ENCODE data around the gene SLC19A1.

Gene SLC19A1

DNA sequence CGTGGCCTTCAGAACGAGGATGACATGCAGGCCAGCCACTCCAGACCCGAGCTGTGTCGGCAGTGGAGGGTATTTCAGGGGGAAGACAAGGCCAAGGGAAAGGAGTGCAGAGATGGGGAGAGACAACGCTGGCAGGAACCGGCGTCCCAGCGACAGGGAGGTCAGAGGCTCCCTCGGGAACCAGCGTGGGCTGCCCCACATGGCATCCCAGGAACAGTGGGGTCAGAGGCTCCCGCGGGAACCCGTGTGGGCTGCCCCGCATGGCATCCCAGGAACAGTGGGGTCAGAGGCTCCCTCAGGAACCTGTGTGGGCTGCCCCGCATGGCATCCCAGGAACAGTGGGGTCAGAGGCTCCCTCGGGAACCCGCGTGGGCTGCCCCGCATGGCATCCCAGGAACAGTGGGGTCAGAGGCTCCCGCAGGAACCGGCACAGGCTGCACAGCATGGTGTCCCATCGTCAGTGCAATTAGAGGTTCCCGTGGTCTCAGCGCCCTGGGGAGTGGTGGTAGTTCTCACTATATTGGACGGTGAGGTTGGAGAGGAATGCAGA is 43.0 kb downstream of the SLC19A1 start:
- TF ChIP-seq EP300 (IDR thresholded peaks at IDR 0.05; ENCODE audit: borderline replicate concordance), result no peak
- TF ChIP-seq TAF1 (IDR thresholded peaks at IDR 0.05; ENCODE audit: low read depth), result no peak
- TF ChIP-seq FOXM1 (IDR thresholded peaks at IDR 0.05; ENCODE audit: borderline replicate concordance, low read depth), result no peak
- no peak for TF ChIP-seq TEAD4 (IDR thresholded peaks at IDR 0.05)
- TF ChIP-seq EGR1 (IDR thresholded peaks at IDR 0.05), result no peak
- no peak for TF ChIP-seq TCF12 (IDR thresholded peaks at IDR 0.05; ENCODE audit: low read depth)
- TF ChIP-seq NFIC (IDR thresholded peaks at IDR 0.05), result no peak
- TF ChIP-seq CREB1 (IDR thresholded peaks at IDR 0.05; ENCODE audit: low read depth), result no peak
- TF ChIP-seq, protein P1, sequence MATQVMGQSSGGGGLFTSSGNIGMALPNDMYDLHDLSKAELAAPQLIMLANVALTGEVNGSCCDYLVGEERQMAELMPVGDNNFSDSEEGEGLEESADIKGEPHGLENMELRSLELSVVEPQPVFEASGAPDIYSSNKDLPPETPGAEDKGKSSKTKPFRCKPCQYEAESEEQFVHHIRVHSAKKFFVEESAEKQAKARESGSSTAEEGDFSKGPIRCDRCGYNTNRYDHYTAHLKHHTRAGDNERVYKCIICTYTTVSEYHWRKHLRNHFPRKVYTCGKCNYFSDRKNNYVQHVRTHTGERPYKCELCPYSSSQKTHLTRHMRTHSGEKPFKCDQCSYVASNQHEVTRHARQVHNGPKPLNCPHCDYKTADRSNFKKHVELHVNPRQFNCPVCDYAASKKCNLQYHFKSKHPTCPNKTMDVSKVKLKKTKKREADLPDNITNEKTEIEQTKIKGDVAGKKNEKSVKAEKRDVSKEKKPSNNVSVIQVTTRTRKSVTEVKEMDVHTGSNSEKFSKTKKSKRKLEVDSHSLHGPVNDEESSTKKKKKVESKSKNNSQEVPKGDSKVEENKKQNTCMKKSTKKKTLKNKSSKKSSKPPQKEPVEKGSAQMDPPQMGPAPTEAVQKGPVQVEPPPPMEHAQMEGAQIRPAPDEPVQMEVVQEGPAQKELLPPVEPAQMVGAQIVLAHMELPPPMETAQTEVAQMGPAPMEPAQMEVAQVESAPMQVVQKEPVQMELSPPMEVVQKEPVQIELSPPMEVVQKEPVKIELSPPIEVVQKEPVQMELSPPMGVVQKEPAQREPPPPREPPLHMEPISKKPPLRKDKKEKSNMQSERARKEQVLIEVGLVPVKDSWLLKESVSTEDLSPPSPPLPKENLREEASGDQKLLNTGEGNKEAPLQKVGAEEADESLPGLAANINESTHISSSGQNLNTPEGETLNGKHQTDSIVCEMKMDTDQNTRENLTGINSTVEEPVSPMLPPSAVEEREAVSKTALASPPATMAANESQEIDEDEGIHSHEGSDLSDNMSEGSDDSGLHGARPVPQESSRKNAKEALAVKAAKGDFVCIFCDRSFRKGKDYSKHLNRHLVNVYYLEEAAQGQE (IDR thresholded peaks at IDR 0.05; ENCODE audit: low read depth), result no peak
- TF ChIP-seq ZBTB7A (IDR thresholded peaks at IDR 0.05; ENCODE audit: low read depth), result no peak
- TF ChIP-seq YY1 (IDR thresholded peaks at IDR 0.05; ENCODE audit: low read depth), result no peak
- no peak for TF ChIP-seq CEBPB (IDR thresholded peaks at IDR 0.05)
- TF ChIP-seq RAD21 (IDR thresholded peaks at IDR 0.05; ENCODE audit: low read depth), result no peak
- TF ChIP-seq, protein P2, sequence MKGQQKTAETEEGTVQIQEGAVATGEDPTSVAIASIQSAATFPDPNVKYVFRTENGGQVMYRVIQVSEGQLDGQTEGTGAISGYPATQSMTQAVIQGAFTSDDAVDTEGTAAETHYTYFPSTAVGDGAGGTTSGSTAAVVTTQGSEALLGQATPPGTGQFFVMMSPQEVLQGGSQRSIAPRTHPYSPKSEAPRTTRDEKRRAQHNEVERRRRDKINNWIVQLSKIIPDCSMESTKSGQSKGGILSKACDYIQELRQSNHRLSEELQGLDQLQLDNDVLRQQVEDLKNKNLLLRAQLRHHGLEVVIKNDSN (IDR thresholded peaks at IDR 0.05), result no peak
- TF ChIP-seq, protein P3, sequence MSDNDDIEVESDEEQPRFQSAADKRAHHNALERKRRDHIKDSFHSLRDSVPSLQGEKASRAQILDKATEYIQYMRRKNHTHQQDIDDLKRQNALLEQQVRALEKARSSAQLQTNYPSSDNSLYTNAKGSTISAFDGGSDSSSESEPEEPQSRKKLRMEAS (IDR thresholded peaks at IDR 0.05), result no peak

DNA sequence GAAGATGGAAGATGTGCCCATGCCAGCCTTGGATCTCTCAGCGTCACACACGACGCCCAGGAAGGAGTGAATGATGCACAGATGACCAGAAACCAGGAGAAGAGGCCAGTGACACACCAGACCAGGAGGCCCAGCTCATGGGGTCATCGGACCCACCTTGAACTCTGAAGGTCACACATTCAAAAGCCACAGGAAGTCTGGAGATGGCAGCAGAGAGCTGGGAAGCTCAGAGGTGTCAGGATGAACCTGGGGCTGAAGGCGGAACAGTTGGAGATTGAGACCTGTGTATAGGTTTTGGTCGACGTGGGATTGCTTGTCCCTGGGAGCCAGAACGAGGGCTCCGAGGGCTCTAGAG is 43.6 kb downstream of the SLC19A1 start:
- TF ChIP-seq, protein P1 (IDR thresholded peaks at IDR 0.05; ENCODE audit: low read depth), result no peak
- TF ChIP-seq EP300 (IDR thresholded peaks at IDR 0.05; ENCODE audit: borderline replicate concordance) (no peak), RAD21 (IDR thresholded peaks at IDR 0.05; ENCODE audit: low read depth) (no peak), CREB1 (IDR thresholded peaks at IDR 0.05; ENCODE audit: low read depth) (no peak), NFIC (IDR thresholded peaks at IDR 0.05) (no peak), FOXM1 (IDR thresholded peaks at IDR 0.05; ENCODE audit: borderline replicate concordance, low read depth) (no peak)
- TF ChIP-seq, protein P3 (IDR thresholded peaks at IDR 0.05), result no peak

DNA sequence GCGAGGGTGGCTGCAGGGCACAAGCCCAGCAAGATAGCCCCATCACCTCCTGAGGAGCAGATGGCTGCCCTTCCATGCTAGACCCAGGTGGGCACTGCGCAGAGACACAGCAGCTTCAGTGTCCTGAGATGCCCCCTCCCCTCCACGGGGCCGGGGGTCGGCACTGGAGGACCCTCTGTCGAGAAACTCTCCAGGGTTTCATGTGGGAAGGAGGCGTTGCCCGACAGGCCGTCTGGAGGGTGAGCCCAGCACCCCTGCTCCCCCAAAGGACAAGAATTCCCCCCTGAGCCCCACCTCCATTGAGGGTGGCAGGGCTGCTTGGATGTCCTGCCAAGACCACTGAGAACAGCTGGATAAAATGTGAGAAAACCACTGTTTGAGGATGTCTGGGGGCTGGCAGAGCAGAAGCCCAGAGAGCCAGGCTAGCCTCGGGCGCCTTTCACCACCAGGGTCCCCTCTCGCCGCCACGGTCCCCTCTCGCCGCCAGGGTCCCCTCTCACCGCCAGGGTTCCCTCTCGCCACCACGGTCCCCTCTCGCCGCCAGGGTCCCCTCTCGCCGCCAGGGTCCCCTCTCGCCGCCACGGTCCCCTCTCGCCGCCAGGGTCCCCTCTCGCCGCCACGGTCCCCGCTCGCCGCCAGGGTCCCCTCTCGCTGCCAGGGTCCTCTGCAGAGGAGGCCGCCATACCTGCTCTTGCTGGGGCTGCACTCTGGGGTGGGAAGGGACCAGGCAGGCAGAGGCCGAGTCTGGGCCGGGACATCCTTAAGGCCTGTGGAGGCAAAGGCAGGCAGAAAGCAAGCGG is 44.2 kb downstream of the SLC19A1 start:
- no peak for TF ChIP-seq CEBPB (IDR thresholded peaks at IDR 0.05)
- TF ChIP-seq ZBTB7A (IDR thresholded peaks at IDR 0.05; ENCODE audit: low read depth), result no peak
- TF ChIP-seq TCF12 (IDR thresholded peaks at IDR 0.05; ENCODE audit: low read depth), result no peak
- TF ChIP-seq, protein P3 (IDR thresholded peaks at IDR 0.05), result no peak
- no peak for TF ChIP-seq FOXM1 (IDR thresholded peaks at IDR 0.05; ENCODE audit: borderline replicate concordance, low read depth)
- TF ChIP-seq RAD21 (IDR thresholded peaks at IDR 0.05; ENCODE audit: low read depth), result no peak
- no peak for TF ChIP-seq TAF1 (IDR thresholded peaks at IDR 0.05; ENCODE audit: low read depth)
- TF ChIP-seq TEAD4 (IDR thresholded peaks at IDR 0.05), result no peak
- no peak for TF ChIP-seq YY1 (IDR thresholded peaks at IDR 0.05; ENCODE audit: low read depth)
- TF ChIP-seq, protein P2 (IDR thresholded peaks at IDR 0.05), result no peak
- no peak for TF ChIP-seq EP300 (IDR thresholded peaks at IDR 0.05; ENCODE audit: borderline replicate concordance)

DNA sequence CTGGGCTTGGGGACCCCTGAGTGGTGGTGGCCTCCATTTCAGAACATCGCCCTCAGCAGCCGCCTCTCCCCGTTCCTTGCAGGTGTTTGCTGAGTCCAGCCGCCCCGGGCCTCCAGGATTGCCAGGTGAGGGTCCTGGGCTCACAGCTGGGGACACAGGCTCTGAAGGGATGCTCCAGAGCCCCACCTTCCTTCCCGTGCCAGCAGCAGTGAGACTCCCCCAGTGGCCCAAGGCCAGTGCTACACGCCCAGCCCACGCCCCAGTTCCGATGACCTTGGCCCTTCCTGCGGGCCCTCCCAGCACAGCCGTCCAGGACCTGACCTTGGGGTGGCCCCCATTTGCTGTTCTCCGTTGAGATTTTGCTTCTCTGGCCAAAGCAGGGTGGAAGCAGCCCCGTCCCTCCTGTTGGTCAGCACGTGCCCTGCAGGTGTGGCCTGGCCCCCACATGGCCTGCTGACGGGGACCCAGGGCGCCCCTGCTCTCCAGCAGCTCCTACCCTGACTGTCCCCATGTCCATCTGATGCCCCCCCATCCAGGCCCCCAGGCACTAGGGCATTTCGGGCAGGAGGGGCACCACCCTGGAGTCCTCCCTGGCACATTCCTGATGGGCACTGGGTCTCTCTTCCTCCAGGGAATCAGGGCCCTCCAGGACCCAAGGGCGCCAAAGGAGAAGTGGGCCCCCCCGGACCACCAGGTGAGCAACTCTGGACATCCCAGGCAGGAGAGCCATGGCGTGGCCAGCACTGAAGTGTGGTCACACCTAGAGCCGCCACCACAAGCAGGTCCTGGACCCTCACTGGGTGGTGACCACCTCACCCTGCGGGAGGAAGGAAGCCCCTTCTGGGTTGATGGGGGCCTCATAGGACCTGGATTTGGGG is 45.0 kb downstream of the SLC19A1 start:
- TF ChIP-seq TAF1 (IDR thresholded peaks at IDR 0.05; ENCODE audit: low read depth) (no peak), NFIC (IDR thresholded peaks at IDR 0.05) (no peak), CEBPB (IDR thresholded peaks at IDR 0.05) (no peak), RAD21 (IDR thresholded peaks at IDR 0.05; ENCODE audit: low read depth) (no peak), EP300 (IDR thresholded peaks at IDR 0.05; ENCODE audit: borderline replicate concordance) (no peak), TEAD4 (IDR thresholded peaks at IDR 0.05) (no peak), CREB1 (IDR thresholded peaks at IDR 0.05; ENCODE audit: low read depth) (no peak), ZBTB7A (IDR thresholded peaks at IDR 0.05; ENCODE audit: low read depth) (no peak), EGR1 (IDR thresholded peaks at IDR 0.05) (no peak), YY1 (IDR thresholded peaks at IDR 0.05; ENCODE audit: low read depth) (no peak), TCF12 (IDR thresholded peaks at IDR 0.05; ENCODE audit: low read depth) (no peak), FOXM1 (IDR thresholded peaks at IDR 0.05; ENCODE audit: borderline replicate concordance, low read depth) (no peak)
- TF ChIP-seq, protein P2 (IDR thresholded peaks at IDR 0.05), result no peak
- TF ChIP-seq, protein P1 (IDR thresholded peaks at IDR 0.05; ENCODE audit: low read depth), result no peak
- TF ChIP-seq, protein P3 (IDR thresholded peaks at IDR 0.05), result no peak

Data from Ishikawa (cell line).